GM23338 (cell line): ENCODE measurements around the gene HNRNPM.

ENCODE experiments used
- CREB1 ChIP-seq: fragments of 250-450 bp; sonication (Bioruptor Pico); IDR thresholded peaks from 2 replicates; pipeline ENCODE4 v1.5.0; 2020; ENCODE audit warnings: low read depth, mild to moderate bottlenecking, moderate library complexity
- EZH2 ChIP-seq: fragments of 200-600 bp; sonication (generic); IDR thresholded peaks from one replicate; pipeline ENCODE4 v1.8.0; 2017; ENCODE audit warnings: antibody characterized with exemption, mild to moderate bottlenecking, low read depth; ENCODE audit not compliant: unreplicated experiment
- EZH2phosphoT487 ChIP-seq: fragments of 200-600 bp; sonication (generic); IDR thresholded peaks from one replicate; pipeline ENCODE4 v1.8.1; 2018; ENCODE audit warnings: antibody characterized with exemption; ENCODE audit not compliant: unreplicated experiment
- JUNB ChIP-seq: IDR thresholded peaks from one replicate; pipeline ENCODE4 v1.6.1; 2016; ENCODE audit warnings: antibody characterized with exemption; ENCODE audit not compliant: unreplicated experiment
- POLR2AphosphoS5 ChIP-seq: IDR thresholded peaks from 2 replicates; pipeline ENCODE4 v1.6.1; 2016; ENCODE audit warnings: antibody characterized with exemption, low read depth
- ZNF114 ChIP-seq: fragments of 250-450 bp; sonication (Bioruptor Pico); IDR thresholded peaks from 2 replicates; pipeline ENCODE4 v1.5.0; 2020; ENCODE audit warnings: mild to moderate bottlenecking, moderate library complexity
- ZNF331 ChIP-seq: fragments of 250-450 bp; sonication (Bioruptor Pico); IDR thresholded peaks from 2 replicates; pipeline ENCODE4 v1.5.0; 2020; ENCODE audit warnings: low read depth, mild to moderate bottlenecking, moderate library complexity
- TF ChIP-seq, protein P1 (sequence below), 2 experiments: fragments of 200-600 bp in 1 of 2; sonication (generic) in 1 of 2; conservative IDR thresholded peaks; 2 replicates each; pipeline versions ENCODE4 v1.5.1 to v1.6.1; 2016 to 2017; ENCODE audit warnings: antibody characterized with exemption in 2 of 2, low read depth in 2 of 2, mild to moderate bottlenecking in 2 of 2, moderate library complexity in 1 of 2
- TF ChIP-seq, protein P2 (sequence below): IDR thresholded peaks from one replicate; pipeline ENCODE4 v1.6.1; 2018; ENCODE audit warnings: antibody characterized with exemption; ENCODE audit not compliant: unreplicated experiment
- TF ChIP-seq, protein P3 (sequence below): fragments of 250-450 bp; sonication (Bioruptor Pico); IDR thresholded peaks from 2 replicates; pipeline ENCODE4 v1.5.0; 2020; ENCODE audit warnings: mild to moderate bottlenecking, moderate library complexity

DNA sequence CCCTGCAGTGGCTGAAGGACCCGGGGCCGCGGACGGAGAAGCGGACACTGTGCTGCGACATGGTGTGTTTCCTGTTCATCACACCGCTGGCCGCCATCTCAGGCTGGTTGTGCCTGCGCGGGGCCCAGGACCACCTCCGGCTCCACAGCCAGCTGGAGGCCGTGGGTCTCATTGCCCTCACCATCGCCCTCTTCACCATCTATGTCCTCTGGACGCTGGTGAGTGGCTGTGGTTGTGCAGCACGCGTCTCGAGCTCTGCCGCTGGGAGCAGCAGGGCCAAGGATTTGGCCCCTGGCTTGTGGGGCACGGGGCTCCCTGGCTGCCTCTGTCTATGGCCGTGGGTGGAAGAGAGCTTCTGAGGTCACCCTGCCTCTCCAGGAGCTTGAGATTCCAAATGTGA, 14.1 kb upstream of the HNRNPM start:
- TF ChIP-seq, protein P1, sequence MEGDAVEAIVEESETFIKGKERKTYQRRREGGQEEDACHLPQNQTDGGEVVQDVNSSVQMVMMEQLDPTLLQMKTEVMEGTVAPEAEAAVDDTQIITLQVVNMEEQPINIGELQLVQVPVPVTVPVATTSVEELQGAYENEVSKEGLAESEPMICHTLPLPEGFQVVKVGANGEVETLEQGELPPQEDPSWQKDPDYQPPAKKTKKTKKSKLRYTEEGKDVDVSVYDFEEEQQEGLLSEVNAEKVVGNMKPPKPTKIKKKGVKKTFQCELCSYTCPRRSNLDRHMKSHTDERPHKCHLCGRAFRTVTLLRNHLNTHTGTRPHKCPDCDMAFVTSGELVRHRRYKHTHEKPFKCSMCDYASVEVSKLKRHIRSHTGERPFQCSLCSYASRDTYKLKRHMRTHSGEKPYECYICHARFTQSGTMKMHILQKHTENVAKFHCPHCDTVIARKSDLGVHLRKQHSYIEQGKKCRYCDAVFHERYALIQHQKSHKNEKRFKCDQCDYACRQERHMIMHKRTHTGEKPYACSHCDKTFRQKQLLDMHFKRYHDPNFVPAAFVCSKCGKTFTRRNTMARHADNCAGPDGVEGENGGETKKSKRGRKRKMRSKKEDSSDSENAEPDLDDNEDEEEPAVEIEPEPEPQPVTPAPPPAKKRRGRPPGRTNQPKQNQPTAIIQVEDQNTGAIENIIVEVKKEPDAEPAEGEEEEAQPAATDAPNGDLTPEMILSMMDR (conservative IDR thresholded peaks at IDR 0.05; ENCODE audit: low read depth in 2 of 2): no peak
- no peak for TF ChIP-seq CREB1 (CRISPR knock-in tag)
- TF ChIP-seq EZH2: no peak
- TF ChIP-seq, protein P2, sequence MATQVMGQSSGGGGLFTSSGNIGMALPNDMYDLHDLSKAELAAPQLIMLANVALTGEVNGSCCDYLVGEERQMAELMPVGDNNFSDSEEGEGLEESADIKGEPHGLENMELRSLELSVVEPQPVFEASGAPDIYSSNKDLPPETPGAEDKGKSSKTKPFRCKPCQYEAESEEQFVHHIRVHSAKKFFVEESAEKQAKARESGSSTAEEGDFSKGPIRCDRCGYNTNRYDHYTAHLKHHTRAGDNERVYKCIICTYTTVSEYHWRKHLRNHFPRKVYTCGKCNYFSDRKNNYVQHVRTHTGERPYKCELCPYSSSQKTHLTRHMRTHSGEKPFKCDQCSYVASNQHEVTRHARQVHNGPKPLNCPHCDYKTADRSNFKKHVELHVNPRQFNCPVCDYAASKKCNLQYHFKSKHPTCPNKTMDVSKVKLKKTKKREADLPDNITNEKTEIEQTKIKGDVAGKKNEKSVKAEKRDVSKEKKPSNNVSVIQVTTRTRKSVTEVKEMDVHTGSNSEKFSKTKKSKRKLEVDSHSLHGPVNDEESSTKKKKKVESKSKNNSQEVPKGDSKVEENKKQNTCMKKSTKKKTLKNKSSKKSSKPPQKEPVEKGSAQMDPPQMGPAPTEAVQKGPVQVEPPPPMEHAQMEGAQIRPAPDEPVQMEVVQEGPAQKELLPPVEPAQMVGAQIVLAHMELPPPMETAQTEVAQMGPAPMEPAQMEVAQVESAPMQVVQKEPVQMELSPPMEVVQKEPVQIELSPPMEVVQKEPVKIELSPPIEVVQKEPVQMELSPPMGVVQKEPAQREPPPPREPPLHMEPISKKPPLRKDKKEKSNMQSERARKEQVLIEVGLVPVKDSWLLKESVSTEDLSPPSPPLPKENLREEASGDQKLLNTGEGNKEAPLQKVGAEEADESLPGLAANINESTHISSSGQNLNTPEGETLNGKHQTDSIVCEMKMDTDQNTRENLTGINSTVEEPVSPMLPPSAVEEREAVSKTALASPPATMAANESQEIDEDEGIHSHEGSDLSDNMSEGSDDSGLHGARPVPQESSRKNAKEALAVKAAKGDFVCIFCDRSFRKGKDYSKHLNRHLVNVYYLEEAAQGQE: no peak
- no peak for TF ChIP-seq ZNF114 (CRISPR knock-in tag)
- no peak for TF ChIP-seq POLR2AphosphoS5
- TF ChIP-seq JUNB: no peak
- TF ChIP-seq EZH2phosphoT487: no peak
- TF ChIP-seq, protein P3, sequence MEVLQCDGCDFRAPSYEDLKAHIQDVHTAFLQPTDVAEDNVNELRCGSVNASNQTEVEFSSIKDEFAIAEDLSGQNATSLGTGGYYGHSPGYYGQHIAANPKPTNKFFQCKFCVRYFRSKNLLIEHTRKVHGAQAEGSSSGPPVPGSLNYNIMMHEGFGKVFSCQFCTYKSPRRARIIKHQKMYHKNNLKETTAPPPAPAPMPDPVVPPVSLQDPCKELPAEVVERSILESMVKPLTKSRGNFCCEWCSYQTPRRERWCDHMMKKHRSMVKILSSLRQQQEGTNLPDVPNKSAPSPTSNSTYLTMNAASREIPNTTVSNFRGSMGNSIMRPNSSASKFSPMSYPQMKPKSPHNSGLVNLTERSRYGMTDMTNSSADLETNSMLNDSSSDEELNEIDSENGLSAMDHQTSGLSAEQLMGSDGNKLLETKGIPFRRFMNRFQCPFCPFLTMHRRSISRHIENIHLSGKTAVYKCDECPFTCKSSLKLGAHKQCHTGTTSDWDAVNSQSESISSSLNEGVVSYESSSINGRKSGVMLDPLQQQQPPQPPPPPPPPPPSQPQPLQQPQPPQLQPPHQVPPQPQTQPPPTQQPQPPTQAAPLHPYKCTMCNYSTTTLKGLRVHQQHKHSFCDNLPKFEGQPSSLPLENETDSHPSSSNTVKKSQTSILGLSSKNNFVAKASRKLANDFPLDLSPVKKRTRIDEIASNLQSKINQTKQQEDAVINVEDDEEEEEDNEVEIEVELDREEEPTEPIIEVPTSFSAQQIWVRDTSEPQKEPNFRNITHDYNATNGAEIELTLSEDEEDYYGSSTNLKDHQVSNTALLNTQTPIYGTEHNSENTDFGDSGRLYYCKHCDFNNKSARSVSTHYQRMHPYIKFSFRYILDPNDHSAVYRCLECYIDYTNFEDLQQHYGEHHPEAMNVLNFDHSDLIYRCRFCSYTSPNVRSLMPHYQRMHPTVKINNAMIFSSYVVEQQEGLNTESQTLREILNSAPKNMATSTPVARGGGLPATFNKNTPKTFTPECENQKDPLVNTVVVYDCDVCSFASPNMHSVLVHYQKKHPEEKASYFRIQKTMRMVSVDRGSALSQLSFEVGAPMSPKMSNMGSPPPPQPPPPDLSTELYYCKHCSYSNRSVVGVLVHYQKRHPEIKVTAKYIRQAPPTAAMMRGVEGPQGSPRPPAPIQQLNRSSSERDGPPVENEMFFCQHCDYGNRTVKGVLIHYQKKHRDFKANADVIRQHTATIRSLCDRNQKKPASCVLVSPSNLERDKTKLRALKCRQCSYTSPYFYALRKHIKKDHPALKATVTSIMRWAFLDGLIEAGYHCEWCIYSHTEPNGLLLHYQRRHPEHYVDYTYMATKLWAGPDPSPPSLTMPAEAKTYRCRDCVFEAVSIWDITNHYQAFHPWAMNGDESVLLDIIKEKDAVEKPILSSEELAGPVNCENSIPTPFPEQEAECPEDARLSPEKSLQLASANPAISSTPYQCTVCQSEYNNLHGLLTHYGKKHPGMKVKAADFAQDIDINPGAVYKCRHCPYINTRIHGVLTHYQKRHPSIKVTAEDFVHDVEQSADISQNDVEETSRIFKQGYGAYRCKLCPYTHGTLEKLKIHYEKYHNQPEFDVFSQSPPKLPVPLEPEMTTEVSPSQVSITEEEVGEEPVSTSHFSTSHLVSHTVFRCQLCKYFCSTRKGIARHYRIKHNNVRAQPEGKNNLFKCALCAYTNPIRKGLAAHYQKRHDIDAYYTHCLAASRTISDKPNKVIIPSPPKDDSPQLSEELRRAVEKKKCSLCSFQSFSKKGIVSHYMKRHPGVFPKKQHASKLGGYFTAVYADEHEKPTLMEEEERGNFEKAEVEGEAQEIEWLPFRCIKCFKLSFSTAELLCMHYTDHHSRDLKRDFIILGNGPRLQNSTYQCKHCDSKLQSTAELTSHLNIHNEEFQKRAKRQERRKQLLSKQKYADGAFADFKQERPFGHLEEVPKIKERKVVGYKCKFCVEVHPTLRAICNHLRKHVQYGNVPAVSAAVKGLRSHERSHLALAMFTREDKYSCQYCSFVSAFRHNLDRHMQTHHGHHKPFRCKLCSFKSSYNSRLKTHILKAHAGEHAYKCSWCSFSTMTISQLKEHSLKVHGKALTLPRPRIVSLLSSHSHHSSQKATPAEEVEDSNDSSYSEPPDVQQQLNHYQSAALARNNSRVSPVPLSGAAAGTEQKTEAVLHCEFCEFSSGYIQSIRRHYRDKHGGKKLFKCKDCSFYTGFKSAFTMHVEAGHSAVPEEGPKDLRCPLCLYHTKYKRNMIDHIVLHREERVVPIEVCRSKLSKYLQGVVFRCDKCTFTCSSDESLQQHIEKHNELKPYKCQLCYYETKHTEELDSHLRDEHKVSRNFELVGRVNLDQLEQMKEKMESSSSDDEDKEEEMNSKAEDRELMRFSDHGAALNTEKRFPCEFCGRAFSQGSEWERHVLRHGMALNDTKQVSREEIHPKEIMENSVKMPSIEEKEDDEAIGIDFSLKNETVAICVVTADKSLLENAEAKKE (CRISPR knock-in tag): no peak
- TF ChIP-seq ZNF331 (CRISPR knock-in tag): no peak
